ENCODE data around the gene SLC9C2. TPM values are rescaled to one million over a fixed set of nuclear protein-coding genes. Genes with fewer than 3 reads are reported as not detected.

SLC9C2 gene
- total RNA-seq, 3 donors from 2014 or later (not counting 1 experiment from before 2014, with no cell fraction given), result not detected

GRCh38 chr1:173503391-173503790 is 99.5 kb downstream of the SLC9C2 start:
- WGBS (ENCODE audit: insufficient coverage), result 86% methylated on average over 4 of the region's 4 CpGs
- Histone ChIP-seq H3K36me3 (ENCODE audit: control insufficient read depth, insufficient read depth, low read length) (no peaks in the 10 kb centered on the region), H3K4me1 (ENCODE audit: control insufficient read depth, insufficient read depth, low read length) (no peaks in the 10 kb centered on the region), H3K27me3 (ENCODE audit: control insufficient read depth, insufficient read depth, low read length) (no peaks in the 10 kb centered on the region), H3K4me3 (ENCODE audit: low read length) (no peak overlapping the region), H3K27ac (ENCODE audit: low read length) (no peak overlapping the region), H3K9me3 (ENCODE audit: control insufficient read depth, insufficient read depth, low read length) (no peaks in the 10 kb centered on the region)
- Mint-ChIP-seq H3K4me3 (no peak overlapping the region), H3K9me3 (no peaks in the 10 kb centered on the region), H3K27me3 (ENCODE audit: low read depth in 2 of 2) (no peaks in the 10 kb centered on the region), H3K27ac (no peak overlapping the region), H3K36me3 (no peaks in the 10 kb centered on the region), H3K4me1 (no peaks in the 10 kb centered on the region)
- intact Hi-C loops (cut with micrococcal nuclease), result no loop called here
- TF ChIP-seq CTCF (IDR thresholded peaks at IDR 0.05), result no peak
- ATAC-seq (no peak), DNase-seq (no peak)

GRCh38 chr1:173502104-173502503 is 100.8 kb downstream of the SLC9C2 start:
- Histone ChIP-seq H3K27me3 (ENCODE audit: control insufficient read depth, insufficient read depth, low read length) (no peaks in the 10 kb centered on the region), H3K4me1 (ENCODE audit: control insufficient read depth, insufficient read depth, low read length) (no peaks in the 10 kb centered on the region), H3K27ac (ENCODE audit: low read length) (no peak overlapping the region), H3K36me3 (ENCODE audit: control insufficient read depth, insufficient read depth, low read length) (no peaks in the 10 kb centered on the region), H3K4me3 (ENCODE audit: low read length) (no peak overlapping the region), H3K9me3 (ENCODE audit: control insufficient read depth, insufficient read depth, low read length) (no peaks in the 10 kb centered on the region)
- no peak overlapping the region for H3K4me3 Mint-ChIP-seq
- H3K9me3 Mint-ChIP-seq, result no peaks in the 10 kb centered on the region
- H3K4me1 Mint-ChIP-seq, result no peaks in the 10 kb centered on the region
- ATAC-seq (no peak), DNase-seq (no peak)
- H3K27me3 Mint-ChIP-seq (ENCODE audit: low read depth in 2 of 2), result peaks cover 0 to under 1% of the 10 kb centered on the region in 2 donors
- no peaks in the 10 kb centered on the region for H3K36me3 Mint-ChIP-seq
- intact Hi-C loops (cut with micrococcal nuclease), result no loop called here
- no peak overlapping the region for H3K27ac Mint-ChIP-seq
- WGBS (ENCODE audit: insufficient coverage), result 100% methylated on average over 1 of the region's 1 CpG
- no peak for TF ChIP-seq CTCF (IDR thresholded peaks at IDR 0.05)

GRCh38 chr1:173499729-173500128 is 103.1 kb downstream of the SLC9C2 start:
- no peak for TF ChIP-seq CTCF (IDR thresholded peaks at IDR 0.05)
- H3K27ac ChIP-seq (ENCODE audit: low read length), result no peak overlapping the region
- Mint-ChIP-seq H3K4me1 (no peaks in the 10 kb centered on the region), H3K4me3 (no peak overlapping the region), H3K36me3 (no peaks in the 10 kb centered on the region), H3K27ac (no peak overlapping the region), H3K27me3 (ENCODE audit: low read depth in 2 of 2) (peaks cover 0 to 7% of the 10 kb centered on the region in 2 donors), H3K9me3 (no peaks in the 10 kb centered on the region)
- H3K27me3 ChIP-seq (ENCODE audit: control insufficient read depth, insufficient read depth, low read length), result no peaks in the 10 kb centered on the region
- H3K9me3 ChIP-seq (ENCODE audit: control insufficient read depth, insufficient read depth, low read length), result no peaks in the 10 kb centered on the region
- ATAC-seq, result no peak
- no peaks in the 10 kb centered on the region for H3K36me3 ChIP-seq (ENCODE audit: control insufficient read depth, insufficient read depth, low read length)
- H3K4me1 ChIP-seq (ENCODE audit: control insufficient read depth, insufficient read depth, low read length), result no peaks in the 10 kb centered on the region
- intact Hi-C loops (cut with micrococcal nuclease), result no loop called here
- WGBS (ENCODE audit: insufficient coverage), result 86% methylated on average over 3 of the region's 4 CpGs
- H3K4me3 ChIP-seq (ENCODE audit: low read length), result no peak overlapping the region
- no peak for DNase-seq

- Histone ChIP-seq H3K36me3 (ENCODE audit: control insufficient read depth, insufficient read depth, low read length) (no peaks in the 10 kb centered on the region), H3K4me1 (ENCODE audit: control insufficient read depth, insufficient read depth, low read length) (no peaks in the 10 kb centered on the region), H3K9me3 (ENCODE audit: control insufficient read depth, insufficient read depth, low read length) (no peaks in the 10 kb centered on the region), H3K27me3 (ENCODE audit: control insufficient read depth, insufficient read depth, low read length) (no peaks in the 10 kb centered on the region), H3K27ac (ENCODE audit: low read length) (no peak overlapping the region), H3K4me3 (ENCODE audit: low read length) (no peak overlapping the region)
- ATAC-seq (no peak), DNase-seq (no peak)
- Mint-ChIP-seq H3K4me3 (no peak overlapping the region), H3K36me3 (no peaks in the 10 kb centered on the region), H3K4me1 (no peaks in the 10 kb centered on the region), H3K9me3 (no peaks in the 10 kb centered on the region), H3K27ac (no peak overlapping the region), H3K27me3 (ENCODE audit: low read depth in 2 of 2) (peaks cover 0 to 7% of the 10 kb centered on the region in 2 donors)
- WGBS (ENCODE audit: insufficient coverage), result 88% methylated on average over 1 of the region's 2 CpGs
- TF ChIP-seq CTCF (IDR thresholded peaks at IDR 0.05), result no peak
- intact Hi-C loops (cut with micrococcal nuclease), result no loop called here
These were observed 106.0 kb downstream of the SLC9C2 start for GRCh38 chr1:173496757-173497320.

Data from natural killer cell (primary cell).